Measurements from ENCODE around the gene SELENON.

Gene SELENON

DNA sequence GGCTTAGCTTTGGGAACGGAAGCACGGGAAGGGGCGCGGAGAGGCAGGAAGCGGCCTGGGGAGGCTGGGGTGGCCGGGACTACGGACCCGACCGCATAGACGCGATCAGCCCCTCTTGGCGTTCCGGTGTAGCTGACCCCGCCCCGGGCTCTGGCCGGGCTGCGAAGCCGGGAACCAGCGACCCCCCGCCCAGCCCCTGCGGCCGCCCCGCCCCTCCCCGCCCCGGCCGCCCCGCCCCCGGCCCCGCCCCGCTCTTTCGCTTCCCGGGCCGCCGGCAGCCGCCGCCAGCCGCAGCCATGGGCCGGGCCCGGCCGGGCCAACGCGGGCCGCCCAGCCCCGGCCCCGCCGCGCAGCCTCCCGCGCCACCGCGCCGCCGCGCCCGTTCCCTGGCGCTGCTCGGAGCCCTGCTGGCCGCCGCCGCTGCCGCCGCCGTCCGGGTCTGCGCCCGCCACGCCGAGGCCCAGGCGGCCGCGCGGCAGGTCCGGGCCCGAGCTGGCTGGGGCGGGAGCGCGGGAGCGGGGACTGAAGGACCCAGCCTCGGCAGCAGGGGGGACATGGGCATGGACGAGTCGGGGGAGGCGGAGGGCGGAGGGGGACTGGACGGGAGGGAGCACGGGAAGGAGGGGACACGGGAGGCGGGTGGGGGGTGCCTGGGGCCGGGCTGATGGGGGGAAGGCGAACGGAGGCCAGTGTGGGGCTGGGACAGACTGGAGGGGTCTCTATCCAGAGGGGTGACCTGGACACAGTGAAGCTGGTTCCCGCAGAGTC lies at the start of gene SELENON:
Gene SELENON (plus strand): TSS at position 259 of the 768 bp plus-strand sequence. CDS start 38 bp downstream, at position 297.
- H3K27me3 Mint-ChIP-seq = no peaks in the 10 kb centered on the region
- peaks cover 83% of the 10 kb centered on the region for H3K4me1 Mint-ChIP-seq
- no peaks in the 10 kb centered on the region for H3K9me3 Mint-ChIP-seq
- peaks cover under 1% of the 10 kb centered on the region for H3K36me3 Mint-ChIP-seq
- peak within 1 kb of the TSS; percentile 65 for H3K27ac Mint-ChIP-seq
- H3K4me3 Mint-ChIP-seq = peak within 1 kb of the TSS; percentile 83

DNA sequence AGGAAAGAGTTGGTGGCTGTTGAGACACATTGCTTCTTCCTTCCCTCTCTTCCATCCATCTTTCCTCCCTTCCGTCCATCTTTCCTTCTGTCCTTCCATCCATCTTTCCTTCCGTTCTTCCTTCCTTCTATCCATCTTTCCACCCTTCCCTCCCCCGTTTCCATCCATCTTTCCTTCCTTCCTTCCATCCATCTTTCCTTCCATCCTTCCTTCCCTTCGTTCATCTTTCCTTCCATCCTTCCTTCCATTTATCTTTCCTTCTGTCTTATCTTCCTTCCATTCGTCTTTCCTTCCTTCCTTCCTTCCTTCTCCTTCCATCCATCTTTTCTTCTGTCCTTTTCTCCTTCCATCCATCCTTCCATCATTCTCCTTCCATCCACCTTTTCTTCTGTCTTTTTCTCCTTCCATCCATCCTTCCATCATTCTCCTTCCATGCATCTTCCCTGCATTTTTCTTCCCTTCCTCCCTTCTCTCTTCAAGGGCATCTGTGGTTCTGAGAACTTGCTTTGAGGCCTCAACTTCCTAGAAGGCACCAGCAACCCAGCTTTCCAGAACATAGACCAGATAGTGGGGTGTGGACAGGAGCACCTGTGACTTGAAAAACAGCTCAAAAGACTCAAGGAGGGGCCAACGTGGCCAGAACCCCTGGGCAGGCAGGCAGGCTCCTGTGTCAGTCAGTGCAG lies 48.9 kb upstream of the SELENON start:
- H3K4me3 Mint-ChIP-seq = no peak overlapping the region

GRCh38 chr1:25754470-25755181 lies 45.4 kb upstream of the SELENON start:
- Mint-ChIP-seq H3K9me3 (no peaks in the 10 kb centered on the region), H3K4me3 (peak overlapping the region; percentile 21), H3K36me3 (peaks cover 5% of the 10 kb centered on the region), H3K27ac (peak overlapping the region; percentile 86), H3K4me1 (peaks cover 62% of the 10 kb centered on the region), H3K27me3 (no peaks in the 10 kb centered on the region)

More for the DNA sequence above, 48.9 kb upstream of the SELENON start:
- Mint-ChIP-seq H3K4me1 (peaks cover 60% of the 10 kb centered on the region), H3K36me3 (peaks cover 5% of the 10 kb centered on the region), H3K27ac (peak overlapping the region; percentile 66), H3K27me3 (no peaks in the 10 kb centered on the region), H3K9me3 (no peaks in the 10 kb centered on the region)

GRCh38 chr1:25755475-25756125 lies 44.4 kb upstream of the SELENON start:
- Mint-ChIP-seq H3K27ac (peak overlapping the region; percentile 86), H3K4me1 (peaks cover 62% of the 10 kb centered on the region), H3K36me3 (peaks cover 6% of the 10 kb centered on the region), H3K4me3 (peak overlapping the region; percentile 64), H3K27me3 (no peaks in the 10 kb centered on the region), H3K9me3 (no peaks in the 10 kb centered on the region)

DNA sequence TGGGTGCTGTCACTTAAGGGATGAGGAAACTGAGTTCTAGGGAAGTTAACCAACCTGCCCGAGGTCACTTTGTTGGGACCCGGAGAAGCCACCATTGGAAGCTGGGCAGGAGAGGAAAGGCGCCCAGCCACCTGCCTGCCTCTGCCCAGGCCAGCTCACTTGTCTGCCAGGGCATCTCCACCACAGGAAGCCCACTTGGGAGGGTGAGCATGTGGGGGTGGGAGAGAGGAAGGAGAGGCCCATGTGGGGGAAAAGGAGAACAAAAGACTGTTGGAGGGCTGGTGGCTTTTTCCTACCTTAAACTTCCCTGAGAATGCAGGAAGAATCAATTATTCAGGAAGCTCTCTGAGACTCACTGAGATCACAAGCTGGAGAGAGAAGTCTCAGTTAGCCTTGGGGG lies 43.8 kb upstream of the SELENON start:
- Mint-ChIP-seq H3K9me3 (no peaks in the 10 kb centered on the region), H3K36me3 (peaks cover 2% of the 10 kb centered on the region), H3K4me3 (no peak overlapping the region), H3K4me1 (peaks cover 57% of the 10 kb centered on the region), H3K27ac (peak overlapping the region; percentile 66), H3K27me3 (no peaks in the 10 kb centered on the region)

DNA sequence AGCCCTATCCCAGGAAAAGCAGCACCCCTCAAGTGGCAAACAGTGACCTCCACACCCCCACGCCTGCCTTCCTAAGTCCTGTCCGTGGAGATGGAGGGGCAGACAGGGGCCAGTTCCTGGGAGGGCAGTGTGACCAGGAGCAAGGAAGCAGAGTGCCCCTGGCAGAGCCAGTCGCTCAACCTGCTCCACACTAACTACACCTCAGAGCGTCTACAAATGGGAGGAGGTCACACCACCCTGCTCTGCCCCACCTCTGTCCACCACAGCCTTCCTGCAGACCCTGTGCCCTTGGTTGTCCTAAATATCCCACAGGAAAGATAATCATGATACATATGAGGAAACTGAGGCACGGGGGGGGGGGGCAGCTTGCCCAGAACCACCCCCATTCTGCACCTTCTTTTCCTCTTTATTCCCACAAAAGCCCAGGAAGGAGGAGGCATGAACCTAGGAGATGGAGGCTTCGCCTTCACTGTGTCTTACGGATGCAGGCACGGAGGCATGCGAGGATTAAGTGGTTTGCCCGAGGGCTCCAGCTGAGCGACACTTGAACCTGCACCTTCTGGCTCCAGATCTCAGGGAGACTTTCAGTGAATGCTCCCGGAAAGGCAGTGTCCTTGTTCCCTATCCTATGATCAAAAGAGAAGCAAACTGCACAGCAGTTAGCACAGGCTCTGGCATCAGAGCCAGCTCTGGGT lies 42.7 kb upstream of the SELENON start:
- Mint-ChIP-seq H3K36me3 (peaks cover 4% of the 10 kb centered on the region), H3K27ac (peak overlapping the region; percentile 51), H3K4me3 (no peak overlapping the region), H3K4me1 (peaks cover 46% of the 10 kb centered on the region), H3K9me3 (no peaks in the 10 kb centered on the region), H3K27me3 (no peaks in the 10 kb centered on the region)

- H3K27ac Mint-ChIP-seq = peak overlapping the region; percentile 23
Observed at GRCh38 chr1:25757846-25758185, 42.2 kb upstream of the SELENON start.

GRCh38 chr1:25758466-25759070 lies 41.4 kb upstream of the SELENON start:
- Mint-ChIP-seq H3K27ac (no peak overlapping the region), H3K36me3 (peaks cover 4% of the 10 kb centered on the region), H3K4me1 (peaks cover 35% of the 10 kb centered on the region), H3K4me3 (no peak overlapping the region), H3K9me3 (no peaks in the 10 kb centered on the region), H3K27me3 (no peaks in the 10 kb centered on the region)

More at GRCh38 chr1:25757846-25758185, 42.2 kb upstream of the SELENON start:
- Mint-ChIP-seq H3K36me3 (peaks cover 4% of the 10 kb centered on the region), H3K27me3 (no peaks in the 10 kb centered on the region), H3K4me1 (peaks cover 42% of the 10 kb centered on the region), H3K4me3 (no peak overlapping the region), H3K9me3 (no peaks in the 10 kb centered on the region)

GRCh38 chr1:25760122-25760719 lies 39.8 kb upstream of the SELENON start:
- Mint-ChIP-seq H3K27ac (peak overlapping the region; percentile 76), H3K4me3 (no peak overlapping the region), H3K9me3 (no peaks in the 10 kb centered on the region)

GRCh38 chr1:25760871-25761270 lies 39.1 kb upstream of the SELENON start:
- Mint-ChIP-seq H3K4me3 (no peak overlapping the region), H3K4me1 (peaks cover 23% of the 10 kb centered on the region), H3K36me3 (peaks cover 4% of the 10 kb centered on the region), H3K9me3 (no peaks in the 10 kb centered on the region), H3K27ac (no peak overlapping the region), H3K27me3 (no peaks in the 10 kb centered on the region)

More at GRCh38 chr1:25760122-25760719, 39.8 kb upstream of the SELENON start:
- Mint-ChIP-seq H3K4me1 (peaks cover 23% of the 10 kb centered on the region), H3K27me3 (no peaks in the 10 kb centered on the region), H3K36me3 (peaks cover 4% of the 10 kb centered on the region)

- no peak overlapping the region for H3K27ac Mint-ChIP-seq
- peaks cover 25% of the 10 kb centered on the region for H3K4me1 Mint-ChIP-seq
- H3K4me3 Mint-ChIP-seq = no peak overlapping the region
- H3K27me3 Mint-ChIP-seq = no peaks in the 10 kb centered on the region
- H3K36me3 Mint-ChIP-seq = peaks cover 8% of the 10 kb centered on the region
- H3K9me3 Mint-ChIP-seq = no peaks in the 10 kb centered on the region
Observed at GRCh38 chr1:25763493-25763892, 36.5 kb upstream of the SELENON start.

DNA sequence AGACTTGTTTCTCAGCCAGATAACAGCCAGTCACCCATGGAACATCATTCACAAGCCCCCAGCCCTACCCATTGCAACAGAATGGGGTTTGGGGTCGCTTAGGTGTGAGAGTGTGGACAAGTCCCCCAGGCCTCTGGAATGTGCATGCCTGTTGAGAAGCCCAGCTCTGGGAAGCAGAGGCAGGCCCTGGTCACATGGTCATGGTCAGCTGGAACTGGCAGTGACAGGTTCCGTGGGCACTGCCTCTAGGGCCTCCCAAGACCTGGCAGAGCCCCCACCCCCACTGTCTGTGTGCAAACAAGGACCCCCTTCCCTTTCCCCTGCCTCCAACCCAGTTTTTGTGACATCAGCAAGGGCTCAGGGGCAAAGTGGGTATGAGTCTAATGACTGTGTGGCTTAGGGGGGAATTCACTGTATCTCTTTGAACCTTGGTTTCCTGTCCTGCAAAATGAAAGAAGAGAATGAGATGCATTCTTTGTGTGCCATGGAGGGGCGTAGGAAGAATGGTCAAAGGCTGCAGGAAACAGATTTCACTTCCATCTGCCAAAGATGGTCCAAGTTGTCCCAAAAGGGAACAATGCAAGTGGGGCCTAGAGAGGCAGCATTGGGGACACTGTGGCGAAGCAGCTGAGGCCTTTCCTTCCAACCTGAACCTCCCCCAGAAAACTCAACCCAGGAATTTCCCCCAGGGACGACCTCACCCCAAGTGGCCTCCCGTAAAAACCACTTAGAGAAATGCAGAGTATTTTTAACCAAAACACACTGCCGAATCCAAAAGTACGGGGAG lies 34.7 kb upstream of the SELENON start:
- peak overlapping the region; percentile 62 for H3K27ac Mint-ChIP-seq
- H3K4me3 Mint-ChIP-seq = peak overlapping the region; percentile 16
- peaks cover 6% of the 10 kb centered on the region for H3K36me3 Mint-ChIP-seq
- no peaks in the 10 kb centered on the region for H3K27me3 Mint-ChIP-seq
- H3K4me1 Mint-ChIP-seq = peaks cover 43% of the 10 kb centered on the region
- H3K9me3 Mint-ChIP-seq = no peaks in the 10 kb centered on the region

GRCh38 chr1:25765923-25766589 lies 33.9 kb upstream of the SELENON start:
- H3K9me3 Mint-ChIP-seq = no peaks in the 10 kb centered on the region
- peaks cover 6% of the 10 kb centered on the region for H3K36me3 Mint-ChIP-seq
- peaks cover 51% of the 10 kb centered on the region for H3K4me1 Mint-ChIP-seq
- peak overlapping the region; percentile 16 for H3K4me3 Mint-ChIP-seq
- peak overlapping the region; percentile 76 for H3K27ac Mint-ChIP-seq
- no peaks in the 10 kb centered on the region for H3K27me3 Mint-ChIP-seq
